Heart left ventricle (tissue), 16 donors: ENCODE data around the gene MST1. TPM values are rescaled to one million over a fixed set of nuclear protein-coding genes. Genes with fewer than 3 reads are reported as not detected.
A peak's percentile ranks its signal among the peaks of the same experiment; 100 is the strongest.

Experiments used
- ATAC-seq, 4 donors: fragments of 200-7000 bp; cut with Tn5 transposase; one replicate each; pipeline ENCODE4 v1.9.1; 2020 to 2022; ENCODE audit warnings: moderate library complexity in 4 of 4, mild to moderate bottlenecking in 3 of 4, moderate number of reproducible peaks in 1 of 4
- DNase-seq, 5 donors: peaks; one replicate each; pipeline ENCODE4 v3.0.0-alpha.2; 2020
- H3K27ac ChIP-seq, 12 donors: fragments of 200-600 bp; sonication (generic) in 4 of 12; one replicate each; pipeline versions ENCODE4 v1.5.0 to v1.8.0; 2016 to 2022; ENCODE audit warnings: mild to moderate bottlenecking in 2 of 12
- H3K27me3 ChIP-seq, 9 donors: fragments of 200-600 bp; sonication (generic) in 2 of 9; one replicate each; pipeline versions ENCODE4 v1.5.1 to v1.8.0; 2016 to 2022; ENCODE audit warnings: mild to moderate bottlenecking in 3 of 9
- H3K36me3 ChIP-seq, 9 donors: fragments of 200-600 bp; sonication (generic) in 2 of 9; one replicate each; pipeline versions ENCODE4 v1.5.0 to v1.8.0; 2018 to 2022; ENCODE audit warnings: mild to moderate bottlenecking in 2 of 9
- H3K4me1 ChIP-seq, 12 donors: fragments of 200-600 bp; sonication (generic) in 4 of 12; one replicate each; pipeline versions ENCODE4 v1.5.0 to v1.8.0; 2016 to 2022; ENCODE audit warnings: mild to moderate bottlenecking in 3 of 12
- H3K4me3 ChIP-seq, 12 donors: fragments of 200-600 bp; sonication (generic) in 4 of 12; one replicate each; pipeline versions ENCODE4 v1.5.0 to v1.8.0; 2017 to 2022; ENCODE audit warnings: mild to moderate bottlenecking in 9 of 12, moderate library complexity in 4 of 12
- H3K9me3 ChIP-seq, 12 donors: fragments of 200-600 bp; sonication (generic) in 4 of 12; one replicate each; pipeline versions ENCODE4 v1.5.0 to v1.8.0; 2016 to 2022; ENCODE audit warnings: mild to moderate bottlenecking in 1 of 12
- CTCF ChIP-seq, 12 donors: fragments of 200-600 bp; sonication (generic) in 4 of 12; IDR thresholded peaks; one replicate each; pipeline versions ENCODE4 v1.5.0 to v1.8.0; 2018 to 2022; ENCODE audit warnings: antibody characterized with exemption in 12 of 12, mild to moderate bottlenecking in 5 of 12
- POLR2A ChIP-seq, 2 donors: fragments of 450-650 bp; IDR thresholded peaks; one replicate each; pipeline ENCODE4 v1.6.1; 2017; ENCODE audit warnings: antibody characterized with exemption in 2 of 2, mild to moderate bottlenecking in 2 of 2, moderate library complexity in 2 of 2
- WGBS, 4 donors: extraction: QIAGEN DNeasy Blood & Tissue Kit in 2 of 4; methylation state at CpG; one replicate each; pipeline versions ENCODE4 v1.1.5 to v1.1.7; 2013 to 2018; 5-methylcytosine and 5-hydroxymethylcytosine counted together
- intact Hi-C, 10 donors: fragments of 100-400 bp; cut with DNase I; formaldehyde crosslinking; loops; one replicate each; pipeline versions ENCODE4 v1.11.1 to v1.14.2; 2022
- polyA plus RNA-seq, 2 donors: library from polyadenylated mRNA; stranded (reverse); fragments of 200-250 nt; gene quantifications; one replicate each; pipeline ENCODE4 v1.2.3, GENCODE V29; 2013
- total RNA-seq, 9 donors: library from RNA; depleted of rRNA in 2 of 9; stranded (reverse); fragments of >200 nt in 2 of 9; fragmentation: NEBNext Ultra II Directional in 3 of 9; extraction: Animal tissue kit (Norgen Biotek cat#: 25700) in 3 of 9; gene quantifications; one replicate each; pipeline versions ENCODE4 v1.1.0 to v1.2.4, GENCODE V29; 2016 to 2023
- donor health status: ischemic (EF 13 %, LVEDD 7.1; RV severe dilation, severe dysfunction).
- donor health status: healthy with polysubstance abuse.
- donor health status: DM: no; HTN: yes; CAD: no.
- donor health status: DM: no; HTN: no; CAD: no.
- donor health status: ischemic (EF 25% LVEDD 6.9; RV normal size, moderate dysfunction).
- donor health status: ischemic (EF 25% LVEDD 5.7; RV mildly dilated, moderate dysfunction).
- donor health status: healthy.
- donor health status: DM: yes; HTN: yes; CAD: no.
- donor health status: ischemic (EF 35%, LVEDD 5.7; RV mildly dilated, moderate dysfunction).
- donor health status: nonischemic (EF 11% LVEDD 7.7; RV severe dilation, severe dysfunction).
- donor health status: DM: yes; HTN: yes; CAD: no.
- donor health status: PGD.
- donor health status: ischemic (EF 29% LVEDD 5.4; RV normal size, mild dysfunction).
- donor health status: nonischemic (EF 23%, LVEDD 6.1; RV moderate dilation, normal function).

The MST1 gene
- total and polyA plus RNA-seq, 11 donors: 1.8 to 29.4 (median 3.2) TPM

GRCh38 chr3:49656541-49657112, 32.6 kb downstream of the MST1 start:
- H3K27me3 ChIP-seq: no peaks in the 10 kb centered on the region
- H3K9me3 ChIP-seq: no peaks in the 10 kb centered on the region
- peaks cover 0 to 12% (median 0%) of the 10 kb centered on the region in 9 donors for H3K36me3 ChIP-seq
- no peak for DNase-seq
- intact Hi-C loops: no loop called here
- H3K4me3 ChIP-seq: no peak overlapping the region
- H3K4me1 ChIP-seq: no peaks in the 10 kb centered on the region
- ATAC-seq: no peak
- H3K27ac ChIP-seq: no peak overlapping the region
- 68 to 77% (median 72%) methylated on average over 13 to 18 of the region's 18 CpGs for WGBS, 4 donors
- no peak for TF ChIP-seq CTCF (IDR thresholded peaks at IDR 0.05)
- no peak for TF ChIP-seq POLR2A (IDR thresholded peaks at IDR 0.05)

GRCh38 chr3:49655731-49656285, 33.5 kb downstream of the MST1 start:
- Histone ChIP-seq H3K4me1 (no peaks in the 10 kb centered on the region), H3K27ac (no peak overlapping the region), H3K27me3 (no peaks in the 10 kb centered on the region), H3K36me3 (peaks cover 0 to 12% (median 0%) of the 10 kb centered on the region in 9 donors), H3K9me3 (no peaks in the 10 kb centered on the region), H3K4me3 (no peak overlapping the region)
- intact Hi-C loops: no loop called here
- DNase-seq (no peak), ATAC-seq (no peak)
- WGBS, 4 donors: 92 to 97% (median 95%) methylated on average over 11 to 19 of the region's 19 CpGs
- no peak for TF ChIP-seq POLR2A (IDR thresholded peaks at IDR 0.05)
- no peak for TF ChIP-seq CTCF (IDR thresholded peaks at IDR 0.05)

- ATAC-seq (peak in 1 of 4 donors; percentile 12), DNase-seq (no peak)
- Histone ChIP-seq H3K27ac (no peak overlapping the region), H3K36me3 (peaks cover 0 to 12% (median 0%) of the 10 kb centered on the region in 9 donors), H3K27me3 (no peaks in the 10 kb centered on the region), H3K4me1 (no peaks in the 10 kb centered on the region), H3K9me3 (no peaks in the 10 kb centered on the region), H3K4me3 (no peak overlapping the region)
- TF ChIP-seq POLR2A (IDR thresholded peaks at IDR 0.05) (no peak), CTCF (IDR thresholded peaks at IDR 0.05) (no peak)
- WGBS, 4 donors: 66 to 74% (median 71%) methylated on average over 4 to 10 of the region's 10 CpGs
- intact Hi-C loops: no loop called here
Observed at GRCh38 chr3:49654955-49655556, 34.2 kb downstream of the MST1 start.

- WGBS, 4 donors: 85 to 95% (median 93%) methylated on average over 15 to 17 of the region's 17 CpGs
- Histone ChIP-seq H3K4me1 (peaks cover 0 to 5% (median 0%) of the 10 kb centered on the region in 12 donors), H3K27me3 (no peaks in the 10 kb centered on the region), H3K36me3 (peaks cover 0 to 12% (median 0%) of the 10 kb centered on the region in 9 donors), H3K4me3 (no peak overlapping the region), H3K27ac (no peak overlapping the region), H3K9me3 (no peaks in the 10 kb centered on the region)
- TF ChIP-seq POLR2A (IDR thresholded peaks at IDR 0.05): no peak
- TF ChIP-seq CTCF (IDR thresholded peaks at IDR 0.05): no peak
- intact Hi-C loops: no loop called here
- no peak for ATAC-seq
- DNase-seq: no peak
Observed at GRCh38 chr3:49654176-49654825, 35.0 kb downstream of the MST1 start.
